ENCODE results near the gene SYTL3. TPM values are rescaled to one million over a fixed set of nuclear protein-coding genes. Genes with fewer than 3 reads are reported as not detected.
A peak's percentile ranks its signal among the peaks of the same experiment; 100 is the strongest.

Gene SYTL3
- total RNA-seq, 1 donor: 2.2 TPM

GRCh38 chr6:158686311-158686710 lies 36.5 kb downstream of the SYTL3 start:
- DNase-seq (ENCODE audit: insufficient read length, low spot score, missing footprints): no peak
- no peaks in the 10 kb centered on the region for H4K20me1 ChIP-seq (ENCODE audit: insufficient read depth, low read length)
- no peak overlapping the region for H3K27ac ChIP-seq (ENCODE audit: low read depth, low read length)
- H3K79me2 ChIP-seq (ENCODE audit: insufficient read depth, low read length): no peaks in the 10 kb centered on the region
- H3K36me3 ChIP-seq (ENCODE audit: insufficient read depth, low read length): no peaks in the 10 kb centered on the region
- no peak overlapping the region for H3K4me3 ChIP-seq (ENCODE audit: insufficient read depth, low read length)
- H3K27me3 ChIP-seq (ENCODE audit: insufficient read depth, low read length): no peaks in the 10 kb centered on the region
- H2AFZ ChIP-seq (ENCODE audit: low read length): no peak overlapping the region
- no peak overlapping the region for H3K4me2 ChIP-seq (ENCODE audit: insufficient read depth, low read length)
- TF ChIP-seq CTCF (IDR thresholded peaks at IDR 0.05; ENCODE audit: extremely low read depth, low read depth, low read length): no peak
- H3K9me3 ChIP-seq (ENCODE audit: low read depth, low read length): no peaks in the 10 kb centered on the region
- no peaks in the 10 kb centered on the region for H3K4me1 ChIP-seq (ENCODE audit: insufficient read depth, low read length)

- no peak for TF ChIP-seq CTCF (IDR thresholded peaks at IDR 0.05; ENCODE audit: extremely low read depth, low read depth, low read length)
- Histone ChIP-seq H3K27me3 (ENCODE audit: insufficient read depth, low read length) (no peaks in the 10 kb centered on the region), H3K9me3 (ENCODE audit: low read depth, low read length) (no peaks in the 10 kb centered on the region), H3K27ac (ENCODE audit: low read depth, low read length) (no peak overlapping the region), H3K36me3 (ENCODE audit: insufficient read depth, low read length) (no peaks in the 10 kb centered on the region), H3K4me1 (ENCODE audit: insufficient read depth, low read length) (no peaks in the 10 kb centered on the region), H3K79me2 (ENCODE audit: insufficient read depth, low read length) (no peaks in the 10 kb centered on the region), H3K4me2 (ENCODE audit: insufficient read depth, low read length) (no peak overlapping the region), H3K4me3 (ENCODE audit: insufficient read depth, low read length) (no peak overlapping the region), H4K20me1 (ENCODE audit: insufficient read depth, low read length) (no peaks in the 10 kb centered on the region), H2AFZ (ENCODE audit: low read length) (no peak overlapping the region)
- no peak for DNase-seq (ENCODE audit: insufficient read length, low spot score, missing footprints)
Observed at GRCh38 chr6:158686791-158687381, 37.0 kb downstream of the SYTL3 start.

- DNase-seq (ENCODE audit: insufficient read length, low spot score, missing footprints): no peak
- Histone ChIP-seq H3K4me3 (ENCODE audit: insufficient read depth, low read length) (no peak overlapping the region), H3K27me3 (ENCODE audit: insufficient read depth, low read length) (no peaks in the 10 kb centered on the region), H4K20me1 (ENCODE audit: insufficient read depth, low read length) (no peaks in the 10 kb centered on the region), H3K27ac (ENCODE audit: low read depth, low read length) (no peak overlapping the region), H3K36me3 (ENCODE audit: insufficient read depth, low read length) (no peaks in the 10 kb centered on the region), H3K79me2 (ENCODE audit: insufficient read depth, low read length) (no peaks in the 10 kb centered on the region), H3K4me2 (ENCODE audit: insufficient read depth, low read length) (no peak overlapping the region), H3K4me1 (ENCODE audit: insufficient read depth, low read length) (no peaks in the 10 kb centered on the region), H2AFZ (ENCODE audit: low read length) (no peak overlapping the region), H3K9me3 (ENCODE audit: low read depth, low read length) (no peaks in the 10 kb centered on the region)
- no peak for TF ChIP-seq CTCF (IDR thresholded peaks at IDR 0.05; ENCODE audit: extremely low read depth, low read depth, low read length)
Observed at GRCh38 chr6:158687506-158687905, 37.7 kb downstream of the SYTL3 start.

GRCh38 chr6:158688860-158689259 lies 39.0 kb downstream of the SYTL3 start:
- H3K79me2 ChIP-seq (ENCODE audit: insufficient read depth, low read length): no peaks in the 10 kb centered on the region
- no peaks in the 10 kb centered on the region for H3K4me1 ChIP-seq (ENCODE audit: insufficient read depth, low read length)
- H3K27me3 ChIP-seq (ENCODE audit: insufficient read depth, low read length): no peaks in the 10 kb centered on the region
- H3K4me2 ChIP-seq (ENCODE audit: insufficient read depth, low read length): no peak overlapping the region
- H3K9me3 ChIP-seq (ENCODE audit: low read depth, low read length): no peaks in the 10 kb centered on the region
- no peak overlapping the region for H2AFZ ChIP-seq (ENCODE audit: low read length)
- no peak overlapping the region for H3K27ac ChIP-seq (ENCODE audit: low read depth, low read length)
- no peak for TF ChIP-seq CTCF (IDR thresholded peaks at IDR 0.05; ENCODE audit: extremely low read depth, low read depth, low read length)
- peak; percentile 74 for DNase-seq (ENCODE audit: insufficient read length, low spot score, missing footprints)
- no peaks in the 10 kb centered on the region for H3K36me3 ChIP-seq (ENCODE audit: insufficient read depth, low read length)
- H4K20me1 ChIP-seq (ENCODE audit: insufficient read depth, low read length): no peaks in the 10 kb centered on the region
- H3K4me3 ChIP-seq (ENCODE audit: insufficient read depth, low read length): no peak overlapping the region
